KOPT-K1 (cell line): ENCODE measurements around the gene UBE2U.

Source experiments
- H3K27ac ChIP-seq: fragments of 200-600 bp; sonication (generic); 2 replicates; pipeline ENCODE4 v1.5.1; 2016; ENCODE audit warnings: antibody characterized with exemption, mild to moderate bottlenecking, low read depth, low read length; ENCODE audit not compliant: poor library complexity, severe bottlenecking
- H3K36me3 ChIP-seq: fragments of 200-600 bp; sonication (generic); 2 replicates; pipeline ENCODE4 v1.5.1; 2017; ENCODE audit warnings: antibody characterized with exemption, mild to moderate bottlenecking, low read length, moderate library complexity; ENCODE audit not compliant: insufficient read depth
- H3K9me3 ChIP-seq: fragments of 200-600 bp; sonication (generic); 2 replicates; pipeline ENCODE4 v1.5.1; 2017; ENCODE audit warnings: antibody characterized with exemption, low read length, mild to moderate bottlenecking; ENCODE audit not compliant: insufficient read depth, poor library complexity, severe bottlenecking

Gene UBE2U

GRCh38 chr1:64179588-64179987 is 23.8 kb upstream of the UBE2U start:
- H3K9me3 ChIP-seq: no peaks in the 10 kb centered on the region
- H3K36me3 ChIP-seq: no peaks in the 10 kb centered on the region
- no peak overlapping the region for H3K27ac ChIP-seq

- no peaks in the 10 kb centered on the region for H3K36me3 ChIP-seq
- H3K9me3 ChIP-seq: no peaks in the 10 kb centered on the region
- no peak overlapping the region for H3K27ac ChIP-seq
Observed at GRCh38 chr1:64182207-64182606, 21.2 kb upstream of the UBE2U start.

- H3K9me3 ChIP-seq: no peaks in the 10 kb centered on the region
- no peaks in the 10 kb centered on the region for H3K36me3 ChIP-seq
- H3K27ac ChIP-seq: no peak overlapping the region
Observed at GRCh38 chr1:64183395-64184002, 19.9 kb upstream of the UBE2U start.

GRCh38 chr1:64184003-64184440 is 19.4 kb upstream of the UBE2U start:
- H3K9me3 ChIP-seq: no peaks in the 10 kb centered on the region
- H3K36me3 ChIP-seq: no peaks in the 10 kb centered on the region
- no peak overlapping the region for H3K27ac ChIP-seq

GRCh38 chr1:64186138-64186897 is 17.1 kb upstream of the UBE2U start:
- Histone ChIP-seq H3K36me3 (no peaks in the 10 kb centered on the region), H3K9me3 (no peaks in the 10 kb centered on the region), H3K27ac (no peak overlapping the region)

GRCh38 chr1:64186898-64187280 is 16.5 kb upstream of the UBE2U start:
- Histone ChIP-seq H3K27ac (no peak overlapping the region), H3K36me3 (no peaks in the 10 kb centered on the region), H3K9me3 (no peaks in the 10 kb centered on the region)

GRCh38 chr1:64187646-64188045 is 15.8 kb upstream of the UBE2U start:
- no peaks in the 10 kb centered on the region for H3K36me3 ChIP-seq
- no peaks in the 10 kb centered on the region for H3K9me3 ChIP-seq

GRCh38 chr1:64192290-64192689 is 11.1 kb upstream of the UBE2U start:
- H3K9me3 ChIP-seq: no peaks in the 10 kb centered on the region
- H3K36me3 ChIP-seq: no peaks in the 10 kb centered on the region
- H3K27ac ChIP-seq: no peak overlapping the region

More at GRCh38 chr1:64187646-64188045, 15.8 kb upstream of the UBE2U start:
- no peak overlapping the region for H3K27ac ChIP-seq

GRCh38 chr1:64194168-64195080 is 9.0 kb upstream of the UBE2U start:
- H3K27ac ChIP-seq: no peak overlapping the region
- no peaks in the 10 kb centered on the region for H3K36me3 ChIP-seq
- H3K9me3 ChIP-seq: no peaks in the 10 kb centered on the region

- H3K9me3 ChIP-seq: no peaks in the 10 kb centered on the region
- H3K27ac ChIP-seq: no peak overlapping the region
- H3K36me3 ChIP-seq: no peaks in the 10 kb centered on the region
Observed at GRCh38 chr1:64195081-64195395, 8.4 kb upstream of the UBE2U start.

- Histone ChIP-seq H3K36me3 (no peaks in the 10 kb centered on the region), H3K9me3 (no peaks in the 10 kb centered on the region), H3K27ac (no peak overlapping the region)
Observed at GRCh38 chr1:64196074-64196870, 7.2 kb upstream of the UBE2U start.

GRCh38 chr1:64197076-64197475 is 6.3 kb upstream of the UBE2U start:
- H3K36me3 ChIP-seq: no peaks in the 10 kb centered on the region
- no peak overlapping the region for H3K27ac ChIP-seq
- no peaks in the 10 kb centered on the region for H3K9me3 ChIP-seq

GRCh38 chr1:64199154-64199553 is 4.3 kb upstream of the UBE2U start:
- Histone ChIP-seq H3K9me3 (no peaks in the 10 kb centered on the region), H3K27ac (no peak overlapping the region), H3K36me3 (no peaks in the 10 kb centered on the region)

- no peaks in the 10 kb centered on the region for H3K9me3 ChIP-seq
- no peak overlapping the region for H3K27ac ChIP-seq
- H3K36me3 ChIP-seq: no peaks in the 10 kb centered on the region
Observed at GRCh38 chr1:64200064-64200463, 3.4 kb upstream of the UBE2U start.

GRCh38 chr1:64209221-64209620 is 5.8 kb downstream of the UBE2U start:
- H3K36me3 ChIP-seq: no peaks in the 10 kb centered on the region
- no peaks in the 10 kb centered on the region for H3K9me3 ChIP-seq
- no peak overlapping the region for H3K27ac ChIP-seq
